GM12874 (cell line): Measurements from ENCODE around the gene ASGR2.

Experiments
- CTCF ChIP-seq: IDR thresholded peaks from 2 replicates; pipeline ENCODE4 v1.5.1; 2011; ENCODE audit warnings: low read depth, mild to moderate bottlenecking, control low read depth, low read length, moderate library complexity; ENCODE audit not compliant: insufficient read depth

ASGR2 gene

DNA sequence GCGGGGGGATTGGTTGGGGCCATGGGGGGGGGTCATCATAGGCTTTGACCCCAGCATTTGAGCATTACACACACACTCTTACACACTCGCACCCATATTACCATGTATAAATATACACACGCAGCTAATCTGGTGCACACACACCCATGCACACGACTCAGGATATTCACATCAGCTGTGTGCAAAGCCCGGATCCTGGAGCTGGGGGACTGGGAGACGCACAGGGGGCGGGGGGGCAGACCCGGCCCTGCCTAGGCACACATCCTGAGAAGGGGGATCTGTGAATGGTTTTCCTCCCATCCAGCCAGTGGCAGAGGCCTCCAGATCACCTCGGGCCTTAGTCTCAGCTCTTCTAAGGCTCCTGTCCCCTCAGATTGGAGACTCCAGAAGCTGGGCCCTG, 5.6 kb downstream of the ASGR2 start:
- no peak for TF ChIP-seq CTCF

GRCh38 chr17:7108560-7108925, 6.1 kb downstream of the ASGR2 start:
- TF ChIP-seq CTCF = no peak

DNA sequence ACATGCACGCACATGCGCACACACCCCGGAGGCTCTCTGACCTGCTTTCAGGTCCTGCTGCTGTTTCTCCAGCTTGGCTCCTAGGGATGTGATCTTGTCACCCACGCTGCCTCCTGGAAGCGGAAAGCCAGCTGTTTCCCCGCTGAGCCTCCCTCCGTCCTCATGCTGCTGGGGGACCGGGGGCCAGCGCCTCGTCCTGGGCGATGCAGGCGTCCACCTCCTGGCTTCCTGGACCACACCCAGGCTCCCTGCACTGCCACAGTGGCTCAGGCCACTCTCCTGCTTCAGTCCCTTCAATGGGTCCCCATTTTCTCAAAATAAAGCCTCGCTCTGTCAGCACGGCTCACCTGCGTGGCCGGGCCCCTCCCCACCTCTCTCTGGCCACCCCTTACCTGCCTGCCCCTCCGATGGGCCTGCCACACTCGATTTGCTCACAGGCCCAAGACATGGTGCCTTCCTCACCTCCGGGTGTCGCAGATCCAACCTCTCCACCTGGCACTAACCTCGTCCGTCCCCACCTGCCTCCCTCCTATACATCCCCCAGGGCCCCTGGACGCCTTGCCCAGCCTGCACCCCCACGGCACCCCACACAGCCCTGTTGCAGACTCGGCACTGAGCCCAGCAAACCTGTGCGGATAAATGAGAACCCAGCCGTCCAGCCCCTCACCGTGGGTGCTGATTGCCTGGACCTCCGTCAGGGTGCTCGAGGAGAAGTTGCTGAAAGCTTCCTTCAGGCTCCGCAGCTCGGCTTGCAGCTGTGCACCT, 6.6 kb downstream of the ASGR2 start:
- TF ChIP-seq CTCF = no peak

DNA sequence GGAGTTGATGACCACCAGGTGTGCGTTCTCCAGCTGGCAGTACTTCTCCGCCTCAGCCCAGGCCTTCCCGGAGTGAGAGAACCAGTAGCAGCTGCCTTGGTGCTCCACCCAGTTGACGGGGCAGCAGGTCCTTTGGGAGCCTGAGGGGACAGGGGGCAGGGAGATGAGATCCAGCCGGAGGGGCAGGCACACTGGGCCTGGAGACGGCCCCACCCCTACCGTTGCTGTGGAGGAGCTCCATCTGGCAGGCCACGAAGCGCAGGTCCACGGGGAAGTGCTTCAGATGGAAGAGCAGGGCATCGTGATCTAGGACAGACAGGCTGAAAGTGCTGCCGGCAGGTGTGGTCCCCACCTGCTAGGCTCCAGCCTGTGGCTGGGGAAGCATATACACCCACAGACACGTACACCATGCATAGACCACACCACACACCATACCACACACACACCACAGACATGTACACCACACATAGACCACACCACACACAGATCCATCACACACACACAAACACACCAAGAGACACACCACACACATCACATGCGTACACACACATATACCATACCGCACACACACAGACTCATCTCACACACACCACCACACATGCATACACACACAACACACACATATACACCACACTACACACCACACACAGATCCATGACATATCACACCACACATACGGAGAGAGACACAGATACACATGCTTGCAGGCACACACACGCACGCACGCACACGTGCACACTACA, 7.4 kb downstream of the ASGR2 start:
- TF ChIP-seq CTCF = no peak

GRCh38 chr17:7102421-7102820, 12.2 kb downstream of the ASGR2 start:
- no peak for TF ChIP-seq CTCF

- TF ChIP-seq CTCF = no peak
These were observed 13.1 kb downstream of the ASGR2 start for GRCh38 chr17:7101531-7101930.

- no peak for TF ChIP-seq CTCF
These were observed 15.7 kb downstream of the ASGR2 start for GRCh38 chr17:7098802-7099459.
